ENCODE data around the gene ARHGEF7.

ARHGEF7 gene

DNA sequence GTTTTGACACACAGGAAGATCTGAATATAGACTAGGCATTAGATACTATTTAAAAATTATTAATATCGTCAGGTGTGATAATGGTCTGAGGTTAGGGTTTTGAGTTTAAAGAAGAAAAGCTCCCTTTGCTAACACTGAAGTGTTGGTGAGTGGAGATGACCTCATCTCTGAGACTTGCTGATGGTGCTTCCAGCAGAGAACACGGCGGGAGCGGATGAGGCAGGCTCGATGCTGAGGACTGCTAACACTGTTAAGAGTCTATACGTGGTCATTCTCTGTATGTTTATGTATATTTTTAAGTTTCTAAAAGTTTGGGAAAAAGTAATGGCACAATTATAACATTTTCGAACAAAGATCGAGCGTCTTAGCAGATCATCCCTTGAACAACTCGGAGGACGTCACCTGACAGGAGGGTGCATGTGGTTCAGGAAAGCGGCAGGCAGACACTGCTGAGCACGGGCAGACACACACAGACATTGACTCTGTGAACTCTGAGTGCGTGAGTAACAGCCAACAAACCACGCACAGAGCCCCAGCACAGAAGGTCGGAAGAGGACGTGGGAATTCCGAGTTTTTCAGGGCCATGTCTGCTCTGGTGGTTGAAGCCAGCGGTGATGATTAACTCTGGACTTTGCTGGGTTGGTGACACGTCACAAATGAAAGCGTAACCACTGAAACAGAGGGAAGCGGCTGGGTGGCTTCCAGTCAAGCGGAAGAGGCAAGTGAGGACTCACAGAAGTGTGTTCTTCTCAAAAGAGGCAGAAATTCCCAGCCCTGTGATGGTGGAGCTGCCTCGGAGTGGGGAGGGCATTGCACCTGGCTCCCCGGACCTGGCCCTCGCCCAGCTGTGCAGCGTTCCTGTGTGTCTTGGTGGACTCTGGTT lies 113.4 kb downstream of the ARHGEF7 start:
- DNase-seq: no peak

DNA sequence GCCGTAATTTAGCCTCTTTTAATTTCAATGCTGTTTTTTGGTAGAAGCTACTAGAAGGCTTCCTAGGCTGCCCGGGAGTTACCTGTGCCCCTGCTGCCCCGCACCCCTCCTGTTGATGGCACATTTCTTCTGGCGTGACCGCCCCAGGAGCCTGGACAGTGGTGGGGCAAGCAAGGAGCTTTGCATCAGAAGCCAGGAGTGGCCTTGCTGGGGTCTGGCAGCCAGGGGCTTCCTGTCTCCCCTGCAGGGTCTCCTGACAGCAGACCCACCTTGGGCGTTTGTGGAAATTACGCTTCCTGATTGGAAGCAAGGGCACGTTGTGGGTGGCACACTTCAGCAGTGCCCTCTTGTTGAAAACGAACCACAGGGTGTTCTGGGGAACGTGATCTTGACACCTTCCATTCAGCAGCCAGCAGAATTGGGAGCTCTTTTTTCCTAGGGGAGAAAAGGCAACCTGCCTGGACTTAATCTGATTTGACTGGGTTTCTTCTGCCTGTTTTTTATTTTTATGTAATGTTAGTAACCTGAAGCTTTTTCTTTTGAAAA lies 115.3 kb downstream of the ARHGEF7 start:
- no peak for DNase-seq

DNA sequence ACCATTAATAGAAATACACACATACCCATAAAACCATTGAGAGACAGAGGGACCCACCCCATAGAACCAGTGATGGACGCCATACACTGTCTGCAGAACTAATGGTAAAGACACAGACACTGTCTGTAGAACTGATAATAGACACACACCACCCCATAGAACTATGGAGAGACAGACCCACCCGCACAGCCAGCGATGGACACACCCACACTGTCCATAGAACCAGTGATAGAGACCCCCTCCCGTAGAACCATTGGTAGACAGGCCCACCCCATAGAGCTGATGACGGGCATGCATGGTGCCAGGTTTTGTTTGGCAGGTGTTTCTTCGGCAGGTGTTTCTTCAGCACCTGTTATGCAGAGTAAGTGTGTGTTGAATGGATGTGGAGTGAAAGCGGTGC lies 117.1 kb downstream of the ARHGEF7 start:
- DNase-seq: no peak

DNA sequence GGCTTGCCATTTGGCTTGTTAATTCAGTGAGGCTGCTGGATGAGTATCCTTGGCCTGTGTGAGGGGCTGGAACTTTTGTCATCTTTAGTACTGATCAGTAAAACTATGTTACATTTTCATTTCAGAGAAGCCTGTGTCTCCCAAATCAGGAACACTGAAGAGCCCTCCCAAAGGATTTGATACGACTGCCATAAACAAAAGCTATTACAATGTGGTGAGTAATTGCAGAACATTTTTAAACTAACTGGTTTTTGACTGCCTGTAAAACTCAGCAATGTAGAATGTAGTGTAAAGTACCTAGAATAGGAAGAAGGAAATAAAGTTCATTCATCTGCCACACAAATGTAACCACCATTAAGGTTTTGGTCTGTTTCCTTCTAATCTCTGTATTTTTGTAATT lies 118.0 kb downstream of the ARHGEF7 start:
- DNase-seq: no peak

DNA sequence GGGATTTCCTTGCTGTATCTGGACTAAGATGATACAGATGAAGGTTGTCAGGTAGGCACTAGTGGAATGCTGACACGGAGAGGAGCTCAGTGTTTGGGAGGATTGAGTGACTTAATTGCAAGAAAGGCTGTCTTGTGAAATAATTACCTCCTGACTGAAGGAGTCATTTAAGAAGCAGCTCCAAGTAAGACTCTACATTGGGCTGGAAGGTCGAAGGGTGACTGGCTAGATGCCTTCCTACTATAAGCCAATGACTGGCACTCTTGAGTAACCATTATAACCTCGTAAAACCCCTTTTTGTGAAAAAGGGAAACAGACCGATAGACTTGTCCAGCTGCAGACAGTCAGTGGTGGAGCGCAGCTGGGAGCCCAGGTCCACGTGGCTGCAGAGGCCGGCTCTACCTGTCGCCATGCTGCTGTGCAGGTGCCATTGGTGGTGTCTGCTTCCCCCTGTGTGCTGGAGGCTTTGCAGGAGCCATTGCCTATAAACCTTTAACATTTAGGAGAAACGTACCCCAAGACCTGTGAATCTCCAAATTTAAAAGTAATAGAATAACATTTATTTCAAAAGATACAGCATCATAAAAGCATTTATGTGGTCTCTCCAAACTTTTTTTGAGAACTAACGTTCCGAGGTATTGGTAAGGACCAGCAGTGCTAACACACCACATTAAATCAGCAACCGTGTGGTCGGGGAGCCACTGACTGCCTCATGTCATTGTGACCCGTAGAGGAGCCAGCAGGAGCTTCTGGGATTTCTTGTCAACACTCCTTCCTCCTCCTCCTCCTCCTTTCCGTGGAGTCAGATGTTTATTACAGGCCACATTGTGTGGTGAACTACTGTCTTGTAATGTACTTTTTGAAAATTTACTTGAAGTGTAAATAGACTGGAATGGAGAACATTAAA lies 124.9 kb downstream of the ARHGEF7 start:
- DNase-seq: no peak

DNA sequence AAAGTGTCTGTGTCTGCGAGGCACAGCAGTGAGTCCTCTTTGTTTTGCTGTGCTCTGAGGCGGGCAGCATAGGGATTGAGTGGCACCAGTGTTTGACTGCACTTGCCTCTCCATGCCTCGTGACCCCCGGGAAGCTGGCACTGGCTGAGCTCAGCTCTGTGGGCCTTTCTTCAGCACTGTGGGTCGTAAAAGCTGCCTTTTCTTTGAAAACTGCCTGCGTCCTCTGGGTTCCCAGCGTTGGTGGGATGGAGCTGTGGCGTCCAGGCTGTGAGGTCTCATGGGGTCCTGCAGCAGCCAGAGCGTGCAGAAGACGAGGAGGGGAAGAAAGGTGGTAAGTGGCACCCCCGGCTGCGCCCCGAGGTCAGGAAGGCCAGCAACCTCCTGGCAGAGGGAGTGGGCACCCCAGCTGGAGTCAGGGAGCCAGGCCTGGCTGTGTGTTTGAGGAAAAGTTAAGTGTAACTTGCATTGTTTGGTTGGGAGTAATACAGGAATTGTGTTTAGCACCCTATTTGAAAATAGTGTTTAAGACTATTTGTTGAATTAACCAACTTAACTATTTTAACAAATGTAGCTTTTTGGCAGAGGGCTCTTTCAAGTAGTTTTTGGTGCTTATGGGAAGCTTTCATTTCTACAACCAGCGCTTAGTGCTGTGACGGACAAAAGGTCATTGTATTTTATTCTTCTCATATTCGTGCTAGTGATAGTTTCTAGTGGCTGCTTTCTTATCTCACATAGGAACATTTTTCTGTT lies 126.1 kb downstream of the ARHGEF7 start:
- no peak for DNase-seq

DNA sequence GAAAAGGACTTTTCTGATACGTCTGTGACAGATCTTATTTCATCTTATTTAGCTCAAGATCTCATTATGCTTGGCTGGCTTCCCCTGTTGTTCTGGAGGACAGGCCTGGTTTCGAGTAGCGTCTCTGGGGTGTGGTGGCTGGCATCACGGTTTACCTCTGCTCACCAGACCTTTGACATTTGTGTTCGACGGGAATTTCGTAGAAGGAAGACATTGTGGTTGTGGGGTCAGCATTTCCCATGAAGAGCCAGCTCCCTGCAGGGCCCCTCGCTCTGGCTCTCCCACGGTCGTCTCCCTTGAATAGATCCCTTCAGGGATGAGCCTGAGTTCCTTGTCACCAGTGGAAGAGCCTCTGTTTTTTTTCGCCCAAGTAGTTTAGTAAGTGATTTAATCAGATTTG lies 126.8 kb downstream of the ARHGEF7 start:
- DNase-seq: no peak

DNA sequence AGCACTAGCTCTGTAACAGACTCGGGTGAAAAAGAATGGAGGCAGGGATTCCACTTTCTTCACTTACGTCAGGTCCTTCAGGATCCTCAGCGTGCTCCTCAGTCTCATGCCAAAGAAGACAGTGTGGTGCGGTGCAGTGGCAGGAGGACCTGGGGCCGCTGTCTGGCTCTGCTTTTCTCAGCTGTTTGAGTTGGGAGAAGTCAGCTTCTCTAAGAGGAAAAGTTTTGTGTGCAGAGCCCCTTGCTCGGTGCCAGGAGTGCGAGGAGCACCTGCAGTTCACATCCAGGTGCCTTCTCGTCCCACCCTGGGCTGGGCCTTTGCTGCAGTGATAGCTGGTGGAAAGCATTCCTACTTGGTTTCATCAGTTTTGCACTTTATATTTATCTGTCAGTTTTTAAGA lies 127.5 kb downstream of the ARHGEF7 start:
- no peak for DNase-seq

DNA sequence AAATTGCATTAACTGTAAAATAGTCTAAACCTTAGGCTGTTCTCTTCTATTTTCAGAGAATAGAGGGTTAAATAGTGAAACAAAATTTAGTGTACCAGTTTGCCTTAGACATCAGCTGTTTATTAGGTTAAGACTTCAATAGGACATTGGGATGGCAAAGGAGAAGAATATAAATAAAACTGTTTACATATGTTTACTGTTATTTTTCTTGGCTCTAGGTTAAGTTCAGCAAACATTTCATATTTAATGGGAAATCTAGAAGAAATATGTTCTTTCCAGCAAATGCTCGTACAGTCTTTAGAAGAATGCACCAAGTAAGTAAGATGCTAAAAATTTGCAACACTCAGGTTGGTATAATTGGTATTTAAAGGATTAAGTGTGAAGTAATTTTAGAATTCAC lies 128.9 kb downstream of the ARHGEF7 start:
- no peak for DNase-seq

DNA sequence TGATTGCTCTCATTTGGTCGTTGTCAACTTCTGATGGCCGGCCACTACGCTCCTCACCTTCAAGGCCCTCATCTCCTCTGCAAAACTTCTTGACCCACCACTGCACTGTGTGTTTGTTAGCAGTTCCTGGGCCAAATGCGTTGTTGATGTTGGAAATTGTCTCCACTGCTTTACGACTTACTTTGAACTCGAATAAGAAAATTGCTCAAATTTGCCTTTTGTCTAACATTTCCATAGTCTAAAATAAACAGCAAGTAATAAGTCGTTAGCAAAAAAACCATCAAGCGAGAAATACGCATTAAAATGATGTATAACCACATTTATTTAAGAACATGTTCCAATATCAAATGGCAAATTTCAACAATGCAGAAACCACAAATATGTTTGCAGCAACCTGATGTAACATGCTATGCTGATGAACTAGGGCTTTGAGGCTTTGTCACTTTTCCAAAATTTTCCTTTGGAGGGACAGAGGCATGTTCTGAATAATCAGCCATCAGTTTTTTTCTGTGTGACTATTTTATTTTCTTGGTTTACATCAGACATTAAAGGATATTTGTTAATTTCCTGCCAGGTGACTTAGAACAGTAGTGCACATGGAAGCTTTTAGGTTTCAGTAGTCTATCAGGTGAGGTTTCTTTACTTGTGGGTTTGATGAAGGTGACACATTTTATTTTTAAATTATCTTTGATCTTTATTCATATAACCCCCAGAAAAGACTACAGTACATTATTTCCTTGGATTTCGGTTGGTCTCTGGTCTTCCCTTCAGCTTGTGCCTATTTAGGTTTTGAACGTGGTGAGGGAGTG lies 130.7 kb downstream of the ARHGEF7 start:
- no peak for DNase-seq

DNA sequence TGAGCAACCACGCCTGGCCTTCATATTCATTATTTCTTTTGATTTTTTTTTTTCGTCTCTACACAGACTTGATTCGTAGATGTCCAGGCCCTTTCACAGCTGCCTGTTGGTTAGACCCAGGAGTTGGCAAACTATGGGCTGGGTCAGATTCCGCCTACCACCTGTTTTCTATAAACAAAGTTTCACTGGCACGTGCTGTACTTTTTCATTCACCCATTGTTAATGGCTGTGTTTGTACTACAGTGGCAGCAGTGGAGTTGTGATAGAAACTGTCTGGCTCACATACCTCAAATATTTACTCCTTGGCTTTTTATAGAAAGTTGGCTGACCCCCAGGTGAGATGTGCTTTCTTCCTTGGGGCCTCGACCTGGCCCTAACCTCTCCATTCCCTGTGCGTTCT lies 132.4 kb downstream of the ARHGEF7 start:
- DNase-seq: no peak

DNA sequence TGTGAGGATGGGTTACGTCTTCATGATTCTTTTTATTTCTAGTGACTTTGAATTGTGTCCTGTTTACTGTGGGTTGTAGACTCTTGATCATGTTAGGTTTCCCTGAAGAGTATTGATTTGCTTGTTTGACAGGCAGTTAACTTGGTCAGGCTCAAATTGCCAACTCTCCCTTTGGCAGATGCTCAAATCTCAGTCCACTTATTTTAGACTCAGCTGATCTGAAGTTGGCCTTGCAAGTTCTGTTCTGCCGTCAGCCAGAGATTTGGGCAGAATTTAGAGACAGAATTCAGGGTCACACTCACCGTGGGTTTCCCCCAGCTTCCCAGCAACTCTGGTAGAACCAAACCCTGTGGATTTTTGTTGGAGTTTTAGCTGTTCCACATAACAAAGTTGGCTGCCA lies 133.7 kb downstream of the ARHGEF7 start:
- no peak for DNase-seq

DNA sequence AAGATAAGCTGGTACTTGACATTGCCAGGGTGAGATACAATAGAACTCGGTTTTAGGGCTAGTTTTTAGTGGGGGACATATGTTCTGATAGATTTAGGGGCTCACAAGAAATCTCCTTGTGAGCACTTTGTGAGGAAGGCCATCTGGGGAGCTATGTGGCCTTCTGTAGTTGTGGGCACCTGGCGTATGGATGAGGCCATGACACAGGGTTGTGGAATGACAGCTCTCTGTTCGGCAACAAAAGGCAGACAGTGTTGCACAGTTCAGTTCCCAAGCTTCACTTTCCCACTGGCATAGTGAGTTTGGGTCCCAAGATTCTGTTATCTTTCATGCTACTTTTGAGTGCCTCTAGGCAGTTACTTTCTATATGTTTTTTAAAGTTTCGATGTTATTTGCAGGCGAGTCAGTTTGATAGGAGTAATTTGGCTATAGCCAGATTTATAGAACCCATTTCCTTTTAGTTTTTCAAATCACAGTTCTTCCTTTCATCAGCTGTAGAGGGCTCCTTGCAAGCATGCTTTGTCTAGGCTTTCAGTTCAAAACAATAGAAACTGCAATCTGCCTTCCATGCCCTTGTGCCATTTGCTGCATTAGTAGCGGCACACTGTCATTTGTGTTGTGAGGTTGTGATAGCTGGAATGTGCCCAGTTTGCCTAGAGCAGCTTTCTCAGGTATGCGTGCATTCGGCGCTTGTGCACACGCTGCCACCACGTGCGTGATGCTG lies 134.7 kb downstream of the ARHGEF7 start:
- DNase-seq: no peak

DNA sequence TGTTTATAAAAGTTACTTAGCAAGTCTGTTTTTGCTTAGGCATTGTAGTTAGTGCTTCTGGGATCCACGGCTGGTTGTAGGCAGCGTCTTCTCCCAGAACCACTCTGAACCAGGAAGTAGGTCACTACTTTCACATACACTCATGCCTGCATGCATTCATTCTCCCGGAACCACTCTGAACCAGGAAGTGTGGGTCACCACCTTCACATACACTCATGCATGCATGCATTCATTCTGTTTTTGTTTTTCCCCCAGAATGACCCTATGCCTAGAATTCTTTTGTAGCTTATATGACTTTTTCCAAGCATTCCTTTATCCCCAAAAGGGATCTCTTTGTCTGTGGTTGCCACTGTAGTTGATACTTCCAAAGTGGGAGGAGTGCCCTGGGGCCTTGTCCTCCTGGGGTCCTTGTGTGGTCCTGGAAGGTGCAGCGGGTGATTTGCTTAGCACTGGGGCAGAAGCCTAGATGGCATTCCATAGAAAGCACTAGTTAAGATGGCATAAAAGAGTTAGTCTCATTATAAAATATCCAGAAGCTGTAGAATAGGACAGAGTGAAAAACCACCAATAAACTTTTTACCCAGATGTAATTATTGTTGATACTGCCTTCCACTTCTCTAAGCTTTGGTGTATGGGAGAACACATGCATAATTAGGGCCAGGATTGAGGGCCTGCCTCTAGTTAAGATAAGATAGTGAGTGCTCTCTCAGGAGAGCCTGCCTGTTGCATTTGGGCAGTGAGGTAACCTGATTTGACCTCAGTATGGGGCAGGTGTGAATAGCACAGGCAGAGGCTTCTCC lies 136.7 kb downstream of the ARHGEF7 start:
- peak; percentile 7 for DNase-seq

DNA sequence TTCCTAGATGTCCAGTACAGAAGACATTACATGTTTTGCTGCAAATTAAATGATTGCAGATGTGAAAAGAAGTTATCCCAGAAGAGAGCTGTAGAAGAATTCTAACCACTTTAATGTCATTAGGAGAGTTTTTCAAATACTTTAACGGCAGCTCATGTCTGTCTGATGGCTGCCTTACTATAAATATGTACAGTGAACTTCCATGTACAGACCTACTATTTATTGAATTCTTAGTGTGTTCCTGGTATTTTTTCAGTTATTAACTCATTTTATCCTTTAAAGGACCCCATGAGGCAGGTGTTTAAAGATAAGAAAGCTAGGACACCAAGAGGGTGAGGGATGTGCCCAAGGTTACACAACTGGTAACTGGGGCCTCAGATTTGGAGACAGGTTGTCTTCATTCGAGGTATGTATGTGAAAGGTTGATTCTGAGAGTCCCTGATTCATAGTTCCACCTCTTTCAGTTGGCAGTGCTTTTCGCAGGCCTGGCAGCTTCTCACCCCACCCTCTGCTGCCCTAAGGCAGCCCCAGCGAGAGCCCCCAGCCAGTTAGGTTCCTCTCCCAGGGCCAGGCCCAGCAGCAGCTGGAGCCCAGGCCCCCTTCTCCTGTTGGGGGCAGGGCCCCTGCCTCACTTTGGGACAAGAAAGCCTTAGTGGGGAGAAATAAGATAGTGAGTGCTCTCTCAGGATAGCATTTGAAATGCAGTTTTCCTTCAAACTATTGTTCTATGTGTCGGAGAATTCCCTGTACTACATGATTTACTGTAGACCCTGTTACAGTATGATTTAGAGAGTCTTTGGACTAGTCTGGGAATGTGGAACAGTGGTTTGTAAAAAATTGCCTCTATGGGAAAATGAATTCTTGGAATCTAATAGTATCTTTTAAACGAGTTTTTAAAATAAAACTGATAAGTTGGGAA lies 137.6 kb downstream of the ARHGEF7 start:
- DNase-seq: no peak

DNA sequence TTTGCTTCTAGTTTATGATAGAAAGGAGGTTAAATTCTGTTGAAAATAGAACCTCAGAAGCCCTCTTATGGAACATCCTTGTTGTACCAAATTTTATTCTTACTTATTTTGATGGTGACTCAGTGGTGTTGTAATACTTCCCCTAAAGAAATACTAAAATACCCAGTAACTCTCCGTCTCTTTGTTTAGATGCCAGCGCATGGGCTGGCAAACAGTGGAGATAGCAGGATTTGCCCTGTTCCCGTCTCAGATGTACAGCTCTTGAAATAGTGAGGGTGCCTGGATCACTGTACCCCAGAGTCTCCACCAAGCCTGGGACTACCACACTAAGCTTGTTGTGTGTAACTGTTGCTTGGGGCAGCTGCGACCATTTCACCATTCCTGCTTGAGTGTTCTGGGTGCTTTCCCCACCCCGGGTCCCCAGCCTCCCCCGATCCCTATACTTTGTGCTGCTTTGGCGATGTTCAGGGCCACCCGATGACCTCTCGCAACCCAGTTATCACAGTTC lies 138.3 kb downstream of the ARHGEF7 start:
- no peak for DNase-seq

DNA sequence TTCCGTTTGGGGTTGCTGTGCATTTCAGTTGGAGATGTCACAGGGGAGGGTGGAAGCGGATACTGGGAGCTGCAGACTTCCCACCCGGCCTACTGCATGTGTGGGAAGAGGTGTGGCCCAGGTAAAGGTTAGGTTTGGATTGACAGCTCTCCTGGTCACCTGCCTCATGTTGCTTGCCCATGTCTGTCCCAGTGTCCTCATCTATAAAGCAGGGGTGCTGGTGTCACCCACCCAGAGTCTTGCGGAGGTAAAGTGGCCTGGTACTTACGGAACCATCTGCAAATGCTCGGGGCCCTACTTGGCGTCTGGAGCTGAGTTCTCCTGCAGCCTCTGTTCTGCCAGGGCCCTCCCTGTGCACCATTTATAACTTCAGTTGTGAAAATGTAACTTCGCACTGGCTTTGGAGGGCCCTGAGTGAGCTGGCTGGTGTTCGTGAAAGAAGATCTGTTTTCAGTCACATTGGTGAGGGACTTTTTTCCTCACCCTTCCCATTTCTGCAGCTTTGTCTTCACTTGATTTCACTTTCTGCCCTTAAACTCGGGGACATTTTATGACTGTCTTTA lies 140.2 kb downstream of the ARHGEF7 start:
- DNase-seq: no peak

DNA sequence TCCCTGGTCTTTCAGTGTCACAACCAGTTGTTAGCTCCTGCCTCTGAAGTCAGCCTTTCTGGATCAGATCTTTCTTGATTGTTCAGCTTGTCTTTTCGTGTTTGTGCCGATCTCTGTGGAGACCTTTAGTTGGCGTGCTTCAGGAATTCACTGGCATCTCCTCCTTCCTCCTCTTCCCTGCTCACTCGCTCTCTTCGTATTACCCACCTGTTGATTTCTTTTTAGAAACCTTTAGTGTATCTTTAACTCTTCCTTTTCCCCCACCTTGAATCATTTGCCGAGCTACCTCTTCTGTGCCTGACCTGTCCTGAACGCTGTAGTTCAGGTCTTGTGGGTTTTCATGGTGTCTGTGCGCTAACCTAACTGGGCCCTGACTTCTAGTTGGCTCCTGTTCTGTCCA lies 141.3 kb downstream of the ARHGEF7 start:
- no peak for DNase-seq

DNA sequence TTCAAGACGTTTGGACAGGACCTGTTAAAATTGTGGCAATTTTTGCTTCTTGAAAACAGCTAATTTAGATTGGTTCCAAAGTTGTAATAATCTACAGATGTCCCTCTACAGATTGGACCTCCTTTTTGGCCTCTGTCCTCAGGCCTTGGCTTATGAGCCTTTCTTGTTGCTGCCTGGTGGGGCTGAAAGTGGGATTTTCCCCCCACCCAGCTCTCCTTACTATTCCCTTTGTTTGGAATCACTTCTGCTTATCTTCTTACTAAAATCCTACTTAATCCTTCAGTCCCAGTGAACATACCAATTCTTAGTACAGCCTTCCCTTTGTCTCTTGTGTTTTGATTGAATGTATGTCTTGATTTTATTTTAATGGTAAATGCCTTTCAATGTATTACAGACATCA lies 141.8 kb downstream of the ARHGEF7 start:
- DNase-seq: no peak
